ENCODE data around the gene UROC1. TPM values are rescaled to one million over a fixed set of nuclear protein-coding genes. Genes with fewer than 3 reads are reported as not detected.

The UROC1 gene
- total RNA-seq, 1 experiment from 2014 or later, result not detected

DNA sequence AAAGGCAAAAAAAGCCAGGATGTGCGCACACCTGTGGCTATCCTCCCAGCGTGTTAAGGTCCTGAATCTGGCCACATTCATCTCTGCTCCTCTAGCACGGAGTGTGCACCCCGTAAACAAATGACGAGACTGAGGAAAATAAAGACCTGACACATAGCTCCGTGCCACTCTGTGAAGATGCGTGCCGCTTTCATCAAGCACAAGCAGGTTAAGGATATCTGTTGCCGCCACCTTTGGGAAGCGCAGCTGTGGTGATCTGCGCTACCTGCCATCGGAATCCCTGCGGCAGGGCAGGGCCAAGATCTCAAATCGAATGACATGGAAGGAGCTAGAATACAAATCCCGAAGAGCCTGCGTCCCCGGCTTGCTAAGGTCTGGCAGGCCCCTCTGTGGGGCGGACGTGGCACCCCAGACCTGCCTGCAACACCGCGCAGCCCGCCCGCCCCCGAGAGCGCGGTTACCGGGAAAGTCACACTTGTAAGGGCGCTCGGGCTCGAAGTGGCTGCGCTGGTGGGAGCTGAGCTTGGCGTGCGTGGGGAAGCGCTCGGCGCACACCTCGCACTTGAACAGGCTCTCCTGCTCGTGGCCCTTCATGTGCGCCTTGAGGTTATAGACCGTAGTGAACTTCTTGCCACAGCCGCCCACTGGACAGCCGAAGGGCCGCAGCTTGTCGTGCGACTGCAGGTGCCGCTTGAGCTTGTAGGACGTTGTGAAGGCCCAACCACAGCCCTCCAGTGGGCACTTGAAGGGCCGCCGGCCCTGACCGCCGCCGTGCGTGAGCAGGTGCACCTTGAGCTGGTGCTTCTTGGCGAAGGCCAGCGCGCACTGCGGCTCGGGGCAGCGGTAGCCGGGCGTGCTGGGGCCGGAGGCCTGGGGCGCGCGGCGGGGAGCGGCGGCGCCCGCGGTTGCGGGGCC is 42.8 kb downstream of the UROC1 start:
- Mint-ChIP-seq H3K36me3 (ENCODE audit: insufficient read depth, unreplicated experiment) (peaks cover 39% of the 10 kb centered on the region), H3K4me1 (ENCODE audit: low read depth, unreplicated experiment) (peaks cover 21% of the 10 kb centered on the region), H3K4me3 (ENCODE audit: unreplicated experiment) (peak overlapping the region; percentile 75), H3K27me3 (ENCODE audit: insufficient read depth, unreplicated experiment) (no peaks in the 10 kb centered on the region), H3K27ac (ENCODE audit: unreplicated experiment) (no peak overlapping the region), H3K9me3 (ENCODE audit: unreplicated experiment) (no peaks in the 10 kb centered on the region)
- ChIA-PET CTCF (interaction anchor here (0.6 to 1.5 kb wide), 5 partner anchors 15 to 1352 kb away, joined by 3 to 4 read pairs (median 3); no protein-coding TSS in a partner anchor), POLR2A (interaction anchor here (1.4 kb wide), 1 partner anchor 54 kb away, joined by 3 read pairs; no protein-coding TSS in a partner anchor)
- BruUV-seq (replicated peaks), result no TSS peak
- TF ChIP-seq, protein P1, sequence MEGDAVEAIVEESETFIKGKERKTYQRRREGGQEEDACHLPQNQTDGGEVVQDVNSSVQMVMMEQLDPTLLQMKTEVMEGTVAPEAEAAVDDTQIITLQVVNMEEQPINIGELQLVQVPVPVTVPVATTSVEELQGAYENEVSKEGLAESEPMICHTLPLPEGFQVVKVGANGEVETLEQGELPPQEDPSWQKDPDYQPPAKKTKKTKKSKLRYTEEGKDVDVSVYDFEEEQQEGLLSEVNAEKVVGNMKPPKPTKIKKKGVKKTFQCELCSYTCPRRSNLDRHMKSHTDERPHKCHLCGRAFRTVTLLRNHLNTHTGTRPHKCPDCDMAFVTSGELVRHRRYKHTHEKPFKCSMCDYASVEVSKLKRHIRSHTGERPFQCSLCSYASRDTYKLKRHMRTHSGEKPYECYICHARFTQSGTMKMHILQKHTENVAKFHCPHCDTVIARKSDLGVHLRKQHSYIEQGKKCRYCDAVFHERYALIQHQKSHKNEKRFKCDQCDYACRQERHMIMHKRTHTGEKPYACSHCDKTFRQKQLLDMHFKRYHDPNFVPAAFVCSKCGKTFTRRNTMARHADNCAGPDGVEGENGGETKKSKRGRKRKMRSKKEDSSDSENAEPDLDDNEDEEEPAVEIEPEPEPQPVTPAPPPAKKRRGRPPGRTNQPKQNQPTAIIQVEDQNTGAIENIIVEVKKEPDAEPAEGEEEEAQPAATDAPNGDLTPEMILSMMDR (IDR thresholded peaks at IDR 0.05; ENCODE audit: insufficient read depth in 1 of 2, low read depth in 1 of 2, low read length in 1 of 2, severe bottlenecking in 1 of 2, unreplicated experiment in 1 of 2), result no peak
- H3K27me3 ChIP-seq (replicated peaks; ENCODE audit: control insufficient read depth, insufficient read depth, low read length), result no peaks in the 10 kb centered on the region
- H3K9me3 ChIP-seq, result no peaks in the 10 kb centered on the region
- DNase-seq, result peak; percentile 60 to 63
- peaks cover 3% of the 10 kb centered on the region; the same call in 1 of the 2 replicates for H3K36me3 ChIP-seq (ENCODE audit: control insufficient read depth, insufficient read depth, low read length)
- intact Hi-C loops (cut with micrococcal nuclease; ENCODE audit: unreplicated experiment), result loop anchor here (10.0 kb wide), 1 partner anchor 210 kb away; no protein-coding TSS in a partner anchor
- peak overlapping the region; percentile 72 for H3K4me3 ChIP-seq (ENCODE audit: low read depth, low read length)
- peaks cover 17% of the 10 kb centered on the region for H3K4me1 ChIP-seq

DNA sequence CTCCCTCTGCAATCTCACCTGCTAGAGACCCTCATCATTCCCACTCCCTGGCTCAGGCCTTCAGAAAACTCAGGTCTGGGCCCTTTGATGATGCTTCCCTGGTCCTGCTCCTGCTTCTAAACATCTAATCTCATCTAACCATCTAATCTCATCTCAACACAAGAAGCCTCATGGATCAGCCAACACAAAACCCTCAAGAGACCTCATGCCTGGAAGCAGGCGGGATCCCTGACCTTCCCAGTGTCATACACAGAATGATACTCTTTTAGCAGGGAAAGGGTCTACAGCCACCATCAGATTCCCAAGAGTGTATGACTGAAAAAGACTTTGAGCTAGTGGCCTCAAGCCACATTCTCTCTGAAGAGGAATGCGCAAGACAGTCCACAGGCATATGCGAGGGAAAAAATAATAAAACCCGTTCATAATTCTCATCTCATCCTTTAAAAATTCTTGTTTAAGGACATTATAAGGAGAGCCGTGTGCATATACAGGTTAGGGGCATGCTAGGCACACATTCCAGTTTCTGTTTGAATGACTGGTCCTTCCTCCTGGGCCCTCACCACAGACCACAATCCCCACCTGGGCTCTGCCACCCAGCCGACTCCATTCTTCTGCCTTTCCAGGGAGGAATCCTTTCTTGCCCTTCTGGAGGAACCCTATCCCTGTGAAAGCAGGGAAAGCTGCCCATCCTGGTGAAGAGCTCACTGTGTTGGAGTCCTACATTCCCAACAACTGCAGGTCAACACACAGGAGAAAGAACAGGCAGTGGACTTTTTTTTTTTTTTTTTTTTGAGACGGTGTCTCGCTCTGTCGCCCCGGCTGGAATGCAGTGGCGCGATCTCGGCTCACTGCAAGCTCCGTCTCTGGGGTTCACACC is 44.0 kb downstream of the UROC1 start:
- POLR2A ChIA-PET, result no interaction called here
- Mint-ChIP-seq H3K27ac (ENCODE audit: unreplicated experiment) (peak overlapping the region; percentile 75), H3K27me3 (ENCODE audit: insufficient read depth, unreplicated experiment) (no peaks in the 10 kb centered on the region), H3K36me3 (ENCODE audit: insufficient read depth, unreplicated experiment) (peaks cover 51% of the 10 kb centered on the region), H3K4me3 (ENCODE audit: unreplicated experiment) (peak overlapping the region; percentile 75), H3K9me3 (ENCODE audit: unreplicated experiment) (no peaks in the 10 kb centered on the region), H3K4me1 (ENCODE audit: low read depth, unreplicated experiment) (peaks cover 30% of the 10 kb centered on the region)
- Histone ChIP-seq H3K4me3 (ENCODE audit: low read depth, low read length) (peak overlapping the region; percentile 23), H3K36me3 (ENCODE audit: control insufficient read depth, insufficient read depth, low read length) (peaks cover 3% of the 10 kb centered on the region; the same call in 1 of the 2 replicates), H3K9me3 (no peaks in the 10 kb centered on the region), H3K4me1 (peaks cover 17% of the 10 kb centered on the region), H3K27me3 (replicated peaks; ENCODE audit: control insufficient read depth, insufficient read depth, low read length) (no peaks in the 10 kb centered on the region)
- BruUV-seq (replicated peaks), result TSS peak; percentile 36
- TF ChIP-seq, protein P1 (IDR thresholded peaks at IDR 0.05; ENCODE audit: insufficient read depth in 1 of 2, low read depth in 1 of 2, low read length in 1 of 2, severe bottlenecking in 1 of 2, unreplicated experiment in 1 of 2), result no peak
- DNase-seq, result peak in 1 of 2 experiments; percentile 14
- CTCF ChIA-PET, result interaction anchor here (0.9 to 1.5 kb wide), 2 partner anchors 17 to 57 kb away, joined by 4 read pairs; no protein-coding TSS in a partner anchor
- intact Hi-C loops (cut with micrococcal nuclease; ENCODE audit: unreplicated experiment), result loop anchor here (10.0 kb wide), 1 partner anchor 209 kb away; no protein-coding TSS in a partner anchor

Measured in Caco-2 (cell line).